GM23338 (cell line): ENCODE results near the gene CYYR1. TPM values are rescaled to one million over a fixed set of nuclear protein-coding genes. Genes with fewer than 3 reads are reported as not detected.

Experiments
- ATAC-seq: fragments of 200-7000 bp; cut with Tn5 transposase; 3 replicates; pipeline ENCODE4 v1.9.1; 2020
- DNase-seq: peaks from one replicate; pipeline ENCODE4 v3.0.0-alpha.2; 2015; ENCODE audit warnings: low spot score
- H2AFZ ChIP-seq: fragments of 200-600 bp; sonication (generic); 2 replicates; pipeline ENCODE4 v1.8.0; 2016; ENCODE audit warnings: antibody characterized with exemption, mild to moderate bottlenecking, moderate library complexity
- H3F3A ChIP-seq: fragments of 200-600 bp; sonication (generic); replicated peaks from 2 replicates; pipeline ENCODE4 v1.8.0; 2017; ENCODE audit warnings: antibody characterized with exemption, mixed run types, low read depth
- H3K27ac ChIP-seq: fragments of 200-600 bp; sonication (generic); 2 replicates; pipeline ENCODE4 v1.6.1; 2016; ENCODE audit warnings: low read depth
- H3K27me3 ChIP-seq: fragments of 200-600 bp; sonication (generic); 2 replicates; pipeline ENCODE4 v1.8.0; 2016; ENCODE audit warnings: mild to moderate bottlenecking, mixed run types, moderate library complexity; ENCODE audit not compliant: insufficient read depth
- H3K36me3 ChIP-seq: fragments of 200-600 bp; sonication (generic); 2 replicates; pipeline ENCODE4 v1.8.0; 2016; ENCODE audit warnings: mild to moderate bottlenecking; ENCODE audit not compliant: insufficient read depth
- H3K4me1 ChIP-seq: fragments of 200-600 bp; sonication (generic); 2 replicates; pipeline ENCODE4 v1.8.0; 2016; ENCODE audit warnings: mild to moderate bottlenecking, moderate library complexity; ENCODE audit not compliant: insufficient read depth
- H3K4me2 ChIP-seq: fragments of 200-600 bp; sonication (generic); 2 replicates; pipeline ENCODE4 v1.7.1; 2017; ENCODE audit warnings: mixed run types
- H3K4me3 ChIP-seq: fragments of 200-600 bp; sonication (generic); 2 replicates; pipeline ENCODE4 v1.6.1; 2016; ENCODE audit warnings: mixed run types
- H3K79me2 ChIP-seq: fragments of 200-600 bp; sonication (generic); replicated peaks from 2 replicates; pipeline ENCODE4 v1.8.0; 2017; ENCODE audit warnings: mild to moderate bottlenecking; ENCODE audit not compliant: insufficient read depth
- H3K9me2 ChIP-seq: fragments of 200-600 bp; sonication (generic); 2 replicates; pipeline ENCODE4 v1.8.0; 2017; ENCODE audit not compliant: insufficient read depth
- H4K20me1 ChIP-seq: fragments of 200-600 bp; sonication (generic); replicated peaks from 2 replicates; pipeline ENCODE4 v1.8.0; 2017; ENCODE audit warnings: mild to moderate bottlenecking; ENCODE audit not compliant: insufficient read depth
- H3K27ac Mint-ChIP-seq: 2 replicates; pipeline ENCODE4 v1.8.0; 2020; ENCODE audit warnings: inconsistent platforms, mild to moderate bottlenecking, moderate library complexity, mixed read lengths
- H3K27me3 Mint-ChIP-seq: 3 replicates; pipeline ENCODE4 v1.8.0; 2022; ENCODE audit warnings: low read depth, mild to moderate bottlenecking, moderate library complexity, mixed read lengths, inconsistent platforms; ENCODE audit not compliant: insufficient read depth, poor library complexity
- H3K36me3 Mint-ChIP-seq: 3 replicates; pipeline ENCODE4 v1.8.0; 2021; ENCODE audit warnings: low read depth, mild to moderate bottlenecking, inconsistent platforms, moderate library complexity, mixed read lengths
- H3K4me1 Mint-ChIP-seq: 3 replicates; pipeline ENCODE4 v1.8.0; 2020; ENCODE audit warnings: mild to moderate bottlenecking, inconsistent platforms, mixed read lengths
- H3K4me3 Mint-ChIP-seq: 3 replicates; pipeline ENCODE4 v1.8.0; 2021; ENCODE audit warnings: moderate library complexity, mild to moderate bottlenecking, inconsistent platforms, mixed read lengths
- H3K9me3 Mint-ChIP-seq: 3 replicates; pipeline ENCODE4 v1.8.0; 2020; ENCODE audit warnings: moderate library complexity, mild to moderate bottlenecking, inconsistent platforms, mixed read lengths
- CREB1 ChIP-seq: fragments of 250-450 bp; sonication (Bioruptor Pico); IDR thresholded peaks from 2 replicates; pipeline ENCODE4 v1.5.0; 2020; ENCODE audit warnings: low read depth, mild to moderate bottlenecking, moderate library complexity
- ETS1 ChIP-seq: IDR thresholded peaks from 2 replicates; pipeline ENCODE4 v1.6.1; 2016; ENCODE audit warnings: antibody characterized with exemption
- JUNB ChIP-seq: IDR thresholded peaks from one replicate; pipeline ENCODE4 v1.6.1; 2016; ENCODE audit warnings: antibody characterized with exemption; ENCODE audit not compliant: unreplicated experiment
- NANOG ChIP-seq: IDR thresholded peaks from 2 replicates; pipeline ENCODE4 v1.6.1; 2016; ENCODE audit warnings: antibody characterized with exemption, borderline replicate concordance
- POLR2AphosphoS5 ChIP-seq: IDR thresholded peaks from 2 replicates; pipeline ENCODE4 v1.6.1; 2016; ENCODE audit warnings: antibody characterized with exemption, low read depth
- REST ChIP-seq: IDR thresholded peaks from one replicate; pipeline ENCODE4 v1.6.1; 2018; ENCODE audit warnings: antibody characterized with exemption; ENCODE audit not compliant: unreplicated experiment
- STAT1 ChIP-seq: IDR thresholded peaks from one replicate; pipeline ENCODE4 v1.6.1; 2016; ENCODE audit warnings: antibody characterized with exemption; ENCODE audit not compliant: unreplicated experiment
- ZNF114 ChIP-seq: fragments of 250-450 bp; sonication (Bioruptor Pico); IDR thresholded peaks from 2 replicates; pipeline ENCODE4 v1.5.0; 2020; ENCODE audit warnings: mild to moderate bottlenecking, moderate library complexity
- polyA plus RNA-seq: library from polyadenylated mRNA; unstranded; fragments of >200 nt; fragmentation: Nextera tagmentation; extraction: Ambion mirVana; gene quantifications from 2 replicates; pipeline ENCODE4 v1.2.1, GENCODE V29; 2016
- total RNA-seq: library from RNA; depleted of rRNA; stranded (reverse); fragments of >200 nt; shearing (Covaris generic); gene quantifications from 2 replicates; pipeline ENCODE4 v1.2.3, GENCODE V29; 2014
- TF ChIP-seq, protein P1 (sequence below): fragments of 250-450 bp; sonication (Bioruptor Pico); IDR thresholded peaks from 2 replicates; pipeline ENCODE4 v1.5.0; 2020; ENCODE audit warnings: mild to moderate bottlenecking, moderate library complexity

CYYR1 gene
- total and polyA plus RNA-seq, 2 experiments from 2014 or later, result 23.8 to 25.4 TPM

DNA sequence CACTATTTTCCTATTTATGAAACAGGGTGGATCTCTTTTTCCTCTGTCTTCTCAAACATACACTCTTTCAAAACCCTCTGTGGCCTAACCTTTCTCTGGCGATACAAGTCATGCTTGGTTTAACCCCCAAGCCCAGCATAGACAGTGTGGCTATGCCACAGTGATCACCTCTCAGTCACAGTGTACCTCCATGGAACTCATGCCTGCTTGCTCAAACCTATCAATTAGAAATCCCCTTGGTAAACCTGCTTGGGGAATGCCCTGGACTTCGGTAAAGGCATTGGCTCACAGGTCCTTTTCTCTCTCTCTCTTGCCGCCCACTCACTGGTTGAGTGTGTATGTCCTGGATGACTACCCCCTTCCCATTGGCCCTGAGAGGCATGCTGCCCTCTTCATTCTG is 147.5 kb downstream of the CYYR1 start:
- Histone ChIP-seq H3K9me2 (peaks cover 15% of the 10 kb centered on the region), H3K4me3 (no peak overlapping the region), H4K20me1 (no peaks in the 10 kb centered on the region), H3K79me2 (no peaks in the 10 kb centered on the region), H2AFZ (no peak overlapping the region), H3K4me1 (no peaks in the 10 kb centered on the region), H3K36me3 (no peaks in the 10 kb centered on the region), H3K27me3 (no peaks in the 10 kb centered on the region), H3K4me2 (no peak overlapping the region), H3K27ac (no peak overlapping the region), H3F3A (no peaks in the 10 kb centered on the region)
- no peak for DNase-seq
- Mint-ChIP-seq H3K9me3 (no peaks in the 10 kb centered on the region; the same call in 1 of the 3 replicates), H3K4me3 (no peak overlapping the region), H3K27ac (no peak overlapping the region), H3K27me3 (peaks cover 1% of the 10 kb centered on the region), H3K36me3 (no peaks in the 10 kb centered on the region; the same call in 2 of the 3 replicates), H3K4me1 (no peaks in the 10 kb centered on the region)
- TF ChIP-seq ETS1 (no peak), REST (no peak), NANOG (no peak), CREB1 (no peak), POLR2AphosphoS5 (no peak), JUNB (no peak), STAT1 (no peak), ZNF114 (CRISPR knock-in tag) (no peak)
- TF ChIP-seq, protein P1, sequence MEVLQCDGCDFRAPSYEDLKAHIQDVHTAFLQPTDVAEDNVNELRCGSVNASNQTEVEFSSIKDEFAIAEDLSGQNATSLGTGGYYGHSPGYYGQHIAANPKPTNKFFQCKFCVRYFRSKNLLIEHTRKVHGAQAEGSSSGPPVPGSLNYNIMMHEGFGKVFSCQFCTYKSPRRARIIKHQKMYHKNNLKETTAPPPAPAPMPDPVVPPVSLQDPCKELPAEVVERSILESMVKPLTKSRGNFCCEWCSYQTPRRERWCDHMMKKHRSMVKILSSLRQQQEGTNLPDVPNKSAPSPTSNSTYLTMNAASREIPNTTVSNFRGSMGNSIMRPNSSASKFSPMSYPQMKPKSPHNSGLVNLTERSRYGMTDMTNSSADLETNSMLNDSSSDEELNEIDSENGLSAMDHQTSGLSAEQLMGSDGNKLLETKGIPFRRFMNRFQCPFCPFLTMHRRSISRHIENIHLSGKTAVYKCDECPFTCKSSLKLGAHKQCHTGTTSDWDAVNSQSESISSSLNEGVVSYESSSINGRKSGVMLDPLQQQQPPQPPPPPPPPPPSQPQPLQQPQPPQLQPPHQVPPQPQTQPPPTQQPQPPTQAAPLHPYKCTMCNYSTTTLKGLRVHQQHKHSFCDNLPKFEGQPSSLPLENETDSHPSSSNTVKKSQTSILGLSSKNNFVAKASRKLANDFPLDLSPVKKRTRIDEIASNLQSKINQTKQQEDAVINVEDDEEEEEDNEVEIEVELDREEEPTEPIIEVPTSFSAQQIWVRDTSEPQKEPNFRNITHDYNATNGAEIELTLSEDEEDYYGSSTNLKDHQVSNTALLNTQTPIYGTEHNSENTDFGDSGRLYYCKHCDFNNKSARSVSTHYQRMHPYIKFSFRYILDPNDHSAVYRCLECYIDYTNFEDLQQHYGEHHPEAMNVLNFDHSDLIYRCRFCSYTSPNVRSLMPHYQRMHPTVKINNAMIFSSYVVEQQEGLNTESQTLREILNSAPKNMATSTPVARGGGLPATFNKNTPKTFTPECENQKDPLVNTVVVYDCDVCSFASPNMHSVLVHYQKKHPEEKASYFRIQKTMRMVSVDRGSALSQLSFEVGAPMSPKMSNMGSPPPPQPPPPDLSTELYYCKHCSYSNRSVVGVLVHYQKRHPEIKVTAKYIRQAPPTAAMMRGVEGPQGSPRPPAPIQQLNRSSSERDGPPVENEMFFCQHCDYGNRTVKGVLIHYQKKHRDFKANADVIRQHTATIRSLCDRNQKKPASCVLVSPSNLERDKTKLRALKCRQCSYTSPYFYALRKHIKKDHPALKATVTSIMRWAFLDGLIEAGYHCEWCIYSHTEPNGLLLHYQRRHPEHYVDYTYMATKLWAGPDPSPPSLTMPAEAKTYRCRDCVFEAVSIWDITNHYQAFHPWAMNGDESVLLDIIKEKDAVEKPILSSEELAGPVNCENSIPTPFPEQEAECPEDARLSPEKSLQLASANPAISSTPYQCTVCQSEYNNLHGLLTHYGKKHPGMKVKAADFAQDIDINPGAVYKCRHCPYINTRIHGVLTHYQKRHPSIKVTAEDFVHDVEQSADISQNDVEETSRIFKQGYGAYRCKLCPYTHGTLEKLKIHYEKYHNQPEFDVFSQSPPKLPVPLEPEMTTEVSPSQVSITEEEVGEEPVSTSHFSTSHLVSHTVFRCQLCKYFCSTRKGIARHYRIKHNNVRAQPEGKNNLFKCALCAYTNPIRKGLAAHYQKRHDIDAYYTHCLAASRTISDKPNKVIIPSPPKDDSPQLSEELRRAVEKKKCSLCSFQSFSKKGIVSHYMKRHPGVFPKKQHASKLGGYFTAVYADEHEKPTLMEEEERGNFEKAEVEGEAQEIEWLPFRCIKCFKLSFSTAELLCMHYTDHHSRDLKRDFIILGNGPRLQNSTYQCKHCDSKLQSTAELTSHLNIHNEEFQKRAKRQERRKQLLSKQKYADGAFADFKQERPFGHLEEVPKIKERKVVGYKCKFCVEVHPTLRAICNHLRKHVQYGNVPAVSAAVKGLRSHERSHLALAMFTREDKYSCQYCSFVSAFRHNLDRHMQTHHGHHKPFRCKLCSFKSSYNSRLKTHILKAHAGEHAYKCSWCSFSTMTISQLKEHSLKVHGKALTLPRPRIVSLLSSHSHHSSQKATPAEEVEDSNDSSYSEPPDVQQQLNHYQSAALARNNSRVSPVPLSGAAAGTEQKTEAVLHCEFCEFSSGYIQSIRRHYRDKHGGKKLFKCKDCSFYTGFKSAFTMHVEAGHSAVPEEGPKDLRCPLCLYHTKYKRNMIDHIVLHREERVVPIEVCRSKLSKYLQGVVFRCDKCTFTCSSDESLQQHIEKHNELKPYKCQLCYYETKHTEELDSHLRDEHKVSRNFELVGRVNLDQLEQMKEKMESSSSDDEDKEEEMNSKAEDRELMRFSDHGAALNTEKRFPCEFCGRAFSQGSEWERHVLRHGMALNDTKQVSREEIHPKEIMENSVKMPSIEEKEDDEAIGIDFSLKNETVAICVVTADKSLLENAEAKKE, result no peak
- ATAC-seq, result no peak
